ENCODE measurements around the gene CTAGE4. TPM values are rescaled to one million over a fixed set of nuclear protein-coding genes. Genes with fewer than 3 reads are reported as not detected.
"Not testable (repeated sequence)": the region's sequence is repeated elsewhere in the genome, so short reads cannot be mapped to it uniquely, and the experiment has no call there.

Gene CTAGE4, protein sequence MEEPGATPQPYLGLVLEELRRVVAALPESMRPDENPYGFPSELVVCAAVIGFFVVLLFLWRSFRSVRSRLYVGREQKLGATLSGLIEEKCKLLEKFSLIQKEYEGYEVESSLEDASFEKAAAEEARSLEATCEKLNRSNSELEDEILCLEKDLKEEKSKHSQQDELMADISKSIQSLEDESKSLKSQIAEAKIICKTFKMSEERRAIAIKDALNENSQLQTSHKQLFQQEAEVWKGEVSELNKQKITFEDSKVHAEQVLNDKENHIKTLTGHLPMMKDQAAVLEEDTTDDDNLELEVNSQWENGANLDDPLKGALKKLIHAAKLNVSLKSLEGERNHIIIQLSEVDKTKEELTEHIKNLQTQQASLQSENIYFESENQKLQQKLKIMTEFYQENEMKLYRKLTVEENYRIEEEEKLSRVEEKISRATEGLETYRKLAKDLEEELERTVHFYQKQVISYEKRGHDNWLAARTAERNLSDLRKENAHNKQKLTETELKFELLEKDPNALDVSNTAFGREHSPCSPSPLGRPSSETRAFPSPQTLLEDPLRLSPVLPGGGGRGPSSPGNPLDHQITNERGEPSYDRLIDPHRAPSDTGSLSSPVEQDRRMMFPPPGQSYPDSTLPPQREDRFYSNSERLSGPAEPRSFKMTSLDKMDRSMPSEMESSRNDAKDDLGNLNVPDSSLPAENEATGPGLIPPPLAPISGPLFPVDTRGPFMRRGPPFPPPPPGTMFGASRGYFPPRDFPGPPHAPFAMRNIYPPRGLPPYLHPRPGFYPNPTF
- 10 to 100 TPM in 1 of 7 donors, 1 to 10 TPM in 5, under 1 TPM in 1; 0.92 to 11.1 (median 1.5) TPM for total RNA-seq
- 1 to 10 TPM; 1.2 to 1.7 TPM for polyA plus RNA-seq
- long read RNA-seq, donor 1, result 0 reads
- long read RNA-seq, donor 2, partial matches to known transcripts, result 0 of 1 reads
- long read RNA-seq, donor 2, other reads (novel, unspliced or antisense), result 0 of 1 reads
- long read RNA-seq, donor 3, result 0 reads

DNA sequence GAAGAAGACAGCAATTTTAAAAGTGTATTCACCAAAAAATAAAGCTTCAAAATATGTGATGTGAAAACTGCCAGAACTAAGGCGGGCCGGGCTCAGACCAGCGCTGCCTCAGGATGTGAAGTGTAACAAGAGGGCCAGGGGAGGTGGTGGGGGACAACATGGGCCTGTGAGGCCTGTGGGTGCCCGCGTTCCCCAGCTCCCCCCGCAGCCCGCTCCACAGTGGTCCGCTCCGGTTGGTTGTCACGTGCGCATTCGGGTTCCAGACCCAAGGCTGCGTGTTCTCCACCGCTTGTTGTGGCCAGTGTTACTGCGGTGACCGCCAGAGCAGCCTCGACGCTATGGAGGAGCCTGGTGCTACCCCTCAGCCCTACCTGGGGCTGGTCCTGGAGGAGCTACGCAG lies at the start of gene CTAGE4:
Gene CTAGE4, plus strand, starts transcription at position 301 of the 400 bp plus-strand sequence. Its CDS starts 38 bp downstream, at position 339.
- H3K4me3 ChIP-seq; DNase-seq; H3K36me3 ChIP-seq; intact Hi-C loops (cut with DNase I); H3K9me3 ChIP-seq; H3K4me1 ChIP-seq (ENCODE audit: insufficient read depth); H3K27me3 ChIP-seq; H3K27ac ChIP-seq: not testable (repeated sequence)
- no CpG with 5 or more reads among the region's 19 CpGs for WGBS, 3 donors

GRCh38 chr7:144134116-144134515 lies 49.1 kb upstream of the CTAGE4 start:
- H3K4me3 ChIP-seq, result no peak overlapping the region
- no peaks in the 10 kb centered on the region for H3K36me3 ChIP-seq
- no peaks in the 10 kb centered on the region for H3K9me3 ChIP-seq
- 74 to 86% (median 79%) methylated on average over 1 of the region's 1 CpG for WGBS, 3 donors
- H3K27me3 ChIP-seq, result no peaks in the 10 kb centered on the region
- no peak for DNase-seq
- no peaks in the 10 kb centered on the region for H3K4me1 ChIP-seq (ENCODE audit: insufficient read depth)
- H3K27ac ChIP-seq, result no peak overlapping the region
- intact Hi-C loops (cut with DNase I), result no loop called here
- TF ChIP-seq CTCF (IDR thresholded peaks at IDR 0.05) (no peak), POLR2A (IDR thresholded peaks at IDR 0.05) (no peak), EP300 (IDR thresholded peaks at IDR 0.05) (no peak)

DNA sequence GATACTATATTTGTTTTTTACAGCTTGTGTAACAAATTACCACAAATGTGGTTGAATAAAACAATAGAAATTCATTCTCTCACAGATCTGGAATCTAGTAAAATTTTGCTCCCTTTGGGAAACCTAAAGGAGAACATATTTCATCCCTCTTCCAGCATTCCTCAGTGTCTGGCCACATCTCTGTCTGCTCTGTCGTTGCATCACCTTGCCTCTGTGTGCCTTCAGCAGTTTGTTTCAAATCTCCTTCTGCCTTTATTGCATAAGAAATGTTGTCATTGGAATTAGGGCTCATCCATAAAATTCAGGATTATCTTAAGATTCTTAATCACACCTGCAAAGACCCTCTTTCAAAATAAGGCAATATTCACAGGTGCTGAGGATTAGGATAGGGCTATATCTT lies 45.8 kb upstream of the CTAGE4 start:
- Histone ChIP-seq H3K4me1 (ENCODE audit: insufficient read depth) (no peaks in the 10 kb centered on the region), H3K9me3 (no peaks in the 10 kb centered on the region), H3K4me3 (no peak overlapping the region), H3K27me3 (no peaks in the 10 kb centered on the region), H3K36me3 (no peaks in the 10 kb centered on the region), H3K27ac (no peak overlapping the region)
- TF ChIP-seq CTCF (IDR thresholded peaks at IDR 0.05) (no peak), POLR2A (IDR thresholded peaks at IDR 0.05) (no peak), EP300 (IDR thresholded peaks at IDR 0.05) (no peak)
- no peak for DNase-seq
- intact Hi-C loops (cut with DNase I), result no loop called here
- 48 to 66% (median 60%) methylated on average over 1 of the region's 1 CpG for WGBS, 3 donors

GRCh38 chr7:144142187-144142586 lies 41.1 kb upstream of the CTAGE4 start:
- no peak for DNase-seq
- Histone ChIP-seq H3K4me1 (ENCODE audit: insufficient read depth) (no peaks in the 10 kb centered on the region), H3K27ac (no peak overlapping the region), H3K36me3 (no peaks in the 10 kb centered on the region), H3K27me3 (no peaks in the 10 kb centered on the region), H3K9me3 (no peaks in the 10 kb centered on the region), H3K4me3 (no peak overlapping the region)
- TF ChIP-seq CTCF (IDR thresholded peaks at IDR 0.05) (no peak), POLR2A (IDR thresholded peaks at IDR 0.05) (no peak), EP300 (IDR thresholded peaks at IDR 0.05) (no peak)
- WGBS, 3 donors, result 82 to 87% (median 83%) methylated on average over 3 of the region's 3 CpGs
- intact Hi-C loops (cut with DNase I), result no loop called here

Measured in ovary (tissue), 10 donors.